ENCODE data around the gene TTYH1. TPM values are rescaled to one million over a fixed set of nuclear protein-coding genes. Genes with fewer than 3 reads are reported as not detected.

TTYH1 gene
- total and polyA plus RNA-seq, 2 donors (not counting 1 experiment from before 2014, with no cell fraction given): not detected

- H3K4me1 ChIP-seq (ENCODE audit: control insufficient read depth, extremely low read depth, insufficient read depth, low read length): peaks cover 6% of the 10 kb centered on the region
- no peaks in the 10 kb centered on the region for H4K20me1 ChIP-seq (ENCODE audit: control insufficient read depth, extremely low read depth, insufficient read depth, low read length)
- H2AFZ ChIP-seq (ENCODE audit: low read length): no peak overlapping the region
- peaks cover 73% of the 10 kb centered on the region for H3K36me3 ChIP-seq (ENCODE audit: control insufficient read depth, insufficient read depth, low read length)
- H3K9me3 ChIP-seq (ENCODE audit: control insufficient read depth, insufficient read depth, low read depth, low read length): no peaks in the 10 kb centered on the region
- TF ChIP-seq CTCF (conservative IDR thresholded peaks at IDR 0.05 in 1 of 2, IDR thresholded peaks at IDR 0.05 in 1 of 2; ENCODE audit: low read depth in 1 of 2, low read length in 2 of 2): no peak
- TF ChIP-seq EZH2 (IDR thresholded peaks at IDR 0.05; ENCODE audit: low read length, missing control alignments): no peak
- H3K27me3 ChIP-seq (ENCODE audit: control insufficient read depth, insufficient read depth, low read length): no peaks in the 10 kb centered on the region
- DNase-seq (ENCODE audit: low read depth in 2 of 2): no peak
- H3K27ac ChIP-seq (ENCODE audit: insufficient read depth, low read length): no peak overlapping the region
- H3K4me3 ChIP-seq (replicated peaks in 1 of 4; ENCODE audit: control extremely low read depth in 1 of 4, insufficient read depth in 1 of 4, low read depth in 3 of 4, low read length in 4 of 4): no peak overlapping the region
- H3K9ac ChIP-seq (ENCODE audit: insufficient read depth, low read length): no peak overlapping the region
- H3K4me2 ChIP-seq (ENCODE audit: extremely low read depth, insufficient read depth, low read length): no peak overlapping the region
- peaks cover 64% of the 10 kb centered on the region for H3K79me2 ChIP-seq (ENCODE audit: control insufficient read depth, insufficient read depth, low read length)
Observed at GRCh38 chr19:54456423-54457373, 41.4 kb downstream of the TTYH1 start.

- DNase-seq (ENCODE audit: low read depth in 2 of 2): no peak
- Histone ChIP-seq H2AFZ (ENCODE audit: low read length) (no peak overlapping the region), H3K36me3 (ENCODE audit: control insufficient read depth, insufficient read depth, low read length) (peaks cover 70% of the 10 kb centered on the region), H3K4me3 (replicated peaks in 1 of 4; ENCODE audit: control extremely low read depth in 1 of 4, insufficient read depth in 1 of 4, low read depth in 3 of 4, low read length in 4 of 4) (no peak overlapping the region), H3K9ac (ENCODE audit: insufficient read depth, low read length) (no peak overlapping the region), H3K4me2 (ENCODE audit: extremely low read depth, insufficient read depth, low read length) (no peak overlapping the region), H4K20me1 (ENCODE audit: control insufficient read depth, extremely low read depth, insufficient read depth, low read length) (no peaks in the 10 kb centered on the region), H3K4me1 (ENCODE audit: control insufficient read depth, extremely low read depth, insufficient read depth, low read length) (peaks cover 18% of the 10 kb centered on the region), H3K27me3 (ENCODE audit: control insufficient read depth, insufficient read depth, low read length) (no peaks in the 10 kb centered on the region), H3K79me2 (ENCODE audit: control insufficient read depth, insufficient read depth, low read length) (peaks cover 57% of the 10 kb centered on the region), H3K27ac (ENCODE audit: insufficient read depth, low read length) (no peak overlapping the region), H3K9me3 (ENCODE audit: control insufficient read depth, insufficient read depth, low read depth, low read length) (no peaks in the 10 kb centered on the region)
- no peak for TF ChIP-seq EZH2 (IDR thresholded peaks at IDR 0.05; ENCODE audit: low read length, missing control alignments)
- no peak for TF ChIP-seq CTCF (conservative IDR thresholded peaks at IDR 0.05 in 1 of 2, IDR thresholded peaks at IDR 0.05 in 1 of 2; ENCODE audit: low read depth in 1 of 2, low read length in 2 of 2)
Observed at GRCh38 chr19:54457773-54458647, 42.7 kb downstream of the TTYH1 start.

All from fibroblast of lung (primary cell).